Astrocyte (in vitro differentiated cells and primary cell): Measurements from ENCODE around the gene SPPL2B. TPM values are rescaled to one million over a fixed set of nuclear protein-coding genes. Genes with fewer than 3 reads are reported as not detected.

Experiments
- DNase-seq: peaks from one replicate; pipeline ENCODE4 v3.0.0-alpha.2; 2010; ENCODE audit warnings: low read depth
- FAIRE-seq: peaks from 2 replicates; lab custom pipeline; 2011; peaks lifted over from hg19 to GRCh38; lab: Jason Lieb, UNC
- H2AFZ ChIP-seq: 2 replicates; pipeline ENCODE4 v1.6.0; 2012; ENCODE audit warnings: low read depth, low read length, inconsistent platforms
- H3K27ac ChIP-seq: 2 replicates; pipeline ENCODE4 v1.5.1; 2011; ENCODE audit warnings: low read depth, low read length, inconsistent platforms
- H3K27me3 ChIP-seq: 2 replicates; pipeline ENCODE4 v1.6.0; 2011; ENCODE audit warnings: low read length, inconsistent platforms; ENCODE audit not compliant: insufficient read depth
- H3K36me3 ChIP-seq: 2 replicates; pipeline ENCODE4 v1.5.1; 2011; ENCODE audit warnings: low read length, inconsistent platforms; ENCODE audit not compliant: insufficient read depth
- H3K4me1 ChIP-seq: 2 replicates; pipeline ENCODE4 v1.5.1; 2011; ENCODE audit warnings: low read length, inconsistent platforms; ENCODE audit not compliant: insufficient read depth
- H3K4me2 ChIP-seq: 2 replicates; pipeline ENCODE4 v1.6.0; 2012; ENCODE audit warnings: low read length, inconsistent platforms
- H3K4me3 ChIP-seq: 2 replicates; pipeline ENCODE4 v1.5.1; 2011; ENCODE audit warnings: low read depth, mild to moderate bottlenecking, low read length, inconsistent platforms; ENCODE audit not compliant: insufficient read depth
- H3K79me2 ChIP-seq: 2 replicates; pipeline ENCODE4 v1.6.0; 2012; ENCODE audit warnings: mild to moderate bottlenecking, low read length, inconsistent platforms; ENCODE audit not compliant: insufficient read depth
- H3K9ac ChIP-seq: 2 replicates; pipeline ENCODE4 v1.6.0; 2012; ENCODE audit warnings: mild to moderate bottlenecking, low read length, inconsistent platforms
- H3K9me3 ChIP-seq: 2 replicates; pipeline ENCODE4 v1.5.1; 2012; ENCODE audit warnings: low read depth, mild to moderate bottlenecking, low read length, inconsistent platforms; ENCODE audit not compliant: insufficient read depth
- H4K20me1 ChIP-seq: 2 replicates; pipeline ENCODE4 v1.6.0; 2012; ENCODE audit warnings: low read length, inconsistent platforms; ENCODE audit not compliant: insufficient read depth
- H3K27ac Mint-ChIP-seq: one replicate; pipeline ENCODE4 v1.8.0; 2021; ENCODE audit warnings: mild to moderate bottlenecking, mixed read lengths; ENCODE audit not compliant: unreplicated experiment
- H3K27me3 Mint-ChIP-seq: one replicate; pipeline ENCODE4 v1.8.0; 2021; ENCODE audit warnings: low read depth, mixed read lengths; ENCODE audit not compliant: unreplicated experiment
- H3K36me3 Mint-ChIP-seq: one replicate; pipeline ENCODE4 v1.8.0; 2021; ENCODE audit warnings: low read depth, mixed read lengths; ENCODE audit not compliant: unreplicated experiment
- H3K4me1 Mint-ChIP-seq: one replicate; pipeline ENCODE4 v1.8.0; 2021; ENCODE audit warnings: low read depth, mixed read lengths; ENCODE audit not compliant: unreplicated experiment
- H3K4me3 Mint-ChIP-seq: one replicate; pipeline ENCODE4 v1.8.0; 2021; ENCODE audit warnings: mild to moderate bottlenecking, moderate library complexity, mixed read lengths; ENCODE audit not compliant: unreplicated experiment
- H3K9me3 Mint-ChIP-seq: one replicate; pipeline ENCODE4 v1.8.0; 2021; ENCODE audit warnings: mild to moderate bottlenecking, mixed read lengths; ENCODE audit not compliant: unreplicated experiment
- EZH2 ChIP-seq: IDR thresholded peaks from 2 replicates; pipeline ENCODE4 v1.6.1; 2012; ENCODE audit warnings: mild to moderate bottlenecking, low read length, inconsistent platforms; ENCODE audit not compliant: insufficient read depth
- total RNA-seq: library from RNA; stranded (reverse); gene quantifications from 2 replicates; pipeline ENCODE4 v1.2.1, GENCODE V29; 2021
- TF ChIP-seq, protein P1 (sequence below): IDR thresholded peaks from 2 replicates; pipeline ENCODE4 v1.5.1; 2011; ENCODE audit warnings: low read depth, mild to moderate bottlenecking, inconsistent platforms, low read length, moderate library complexity; ENCODE audit not compliant: insufficient read depth

The SPPL2B gene
- total RNA-seq, 1 donor from 2014 or later: 55.4 TPM

DNA sequence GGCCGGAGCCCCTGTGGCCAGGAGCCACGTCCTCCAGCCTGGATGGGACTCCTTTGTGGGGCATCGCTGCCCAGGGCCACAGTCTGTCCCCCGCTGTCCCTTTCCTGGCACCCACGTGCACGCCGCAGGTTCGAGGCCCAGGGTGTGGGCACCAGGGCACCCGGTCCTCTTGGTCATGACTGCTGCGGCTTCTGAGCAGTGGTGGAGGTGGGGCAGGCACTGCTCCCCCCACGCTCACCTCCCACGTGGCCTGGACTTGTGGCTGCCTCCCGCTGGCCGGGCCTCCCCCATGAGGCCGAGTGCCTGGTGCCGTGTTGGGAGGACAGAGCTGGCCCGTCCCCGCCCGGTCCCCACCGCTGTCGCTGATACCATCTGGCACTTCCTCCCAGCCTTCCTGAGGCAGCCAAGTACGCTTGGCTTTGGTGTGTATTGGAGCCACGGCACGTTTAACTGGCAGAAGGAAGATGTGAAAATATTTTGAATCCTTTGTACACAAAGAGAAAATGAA, 12.8 kb downstream of the SPPL2B start:
- Mint-ChIP-seq H3K27ac (no peak overlapping the region), H3K9me3 (no peaks in the 10 kb centered on the region), H3K36me3 (no peaks in the 10 kb centered on the region), H3K27me3 (no peaks in the 10 kb centered on the region), H3K4me3 (no peak overlapping the region), H3K4me1 (no peaks in the 10 kb centered on the region)
- H3K4me1 ChIP-seq: peaks cover 4% of the 10 kb centered on the region
- no peaks in the 10 kb centered on the region for H3K36me3 ChIP-seq
- FAIRE-seq (no peak), DNase-seq (no peak)
- H4K20me1 ChIP-seq: peaks cover 24% of the 10 kb centered on the region
- peaks cover 19% of the 10 kb centered on the region for H3K79me2 ChIP-seq
- no peak overlapping the region for H3K4me2 ChIP-seq
- H3K27ac ChIP-seq: no peak overlapping the region
- no peaks in the 10 kb centered on the region for H3K9me3 ChIP-seq
- H3K4me3 ChIP-seq: no peak overlapping the region
- no peaks in the 10 kb centered on the region for H3K27me3 ChIP-seq
- H3K9ac ChIP-seq: no peak overlapping the region
- TF ChIP-seq, protein P1, sequence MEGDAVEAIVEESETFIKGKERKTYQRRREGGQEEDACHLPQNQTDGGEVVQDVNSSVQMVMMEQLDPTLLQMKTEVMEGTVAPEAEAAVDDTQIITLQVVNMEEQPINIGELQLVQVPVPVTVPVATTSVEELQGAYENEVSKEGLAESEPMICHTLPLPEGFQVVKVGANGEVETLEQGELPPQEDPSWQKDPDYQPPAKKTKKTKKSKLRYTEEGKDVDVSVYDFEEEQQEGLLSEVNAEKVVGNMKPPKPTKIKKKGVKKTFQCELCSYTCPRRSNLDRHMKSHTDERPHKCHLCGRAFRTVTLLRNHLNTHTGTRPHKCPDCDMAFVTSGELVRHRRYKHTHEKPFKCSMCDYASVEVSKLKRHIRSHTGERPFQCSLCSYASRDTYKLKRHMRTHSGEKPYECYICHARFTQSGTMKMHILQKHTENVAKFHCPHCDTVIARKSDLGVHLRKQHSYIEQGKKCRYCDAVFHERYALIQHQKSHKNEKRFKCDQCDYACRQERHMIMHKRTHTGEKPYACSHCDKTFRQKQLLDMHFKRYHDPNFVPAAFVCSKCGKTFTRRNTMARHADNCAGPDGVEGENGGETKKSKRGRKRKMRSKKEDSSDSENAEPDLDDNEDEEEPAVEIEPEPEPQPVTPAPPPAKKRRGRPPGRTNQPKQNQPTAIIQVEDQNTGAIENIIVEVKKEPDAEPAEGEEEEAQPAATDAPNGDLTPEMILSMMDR: no peak
- no peak for TF ChIP-seq EZH2
- H2AFZ ChIP-seq: no peak overlapping the region

DNA sequence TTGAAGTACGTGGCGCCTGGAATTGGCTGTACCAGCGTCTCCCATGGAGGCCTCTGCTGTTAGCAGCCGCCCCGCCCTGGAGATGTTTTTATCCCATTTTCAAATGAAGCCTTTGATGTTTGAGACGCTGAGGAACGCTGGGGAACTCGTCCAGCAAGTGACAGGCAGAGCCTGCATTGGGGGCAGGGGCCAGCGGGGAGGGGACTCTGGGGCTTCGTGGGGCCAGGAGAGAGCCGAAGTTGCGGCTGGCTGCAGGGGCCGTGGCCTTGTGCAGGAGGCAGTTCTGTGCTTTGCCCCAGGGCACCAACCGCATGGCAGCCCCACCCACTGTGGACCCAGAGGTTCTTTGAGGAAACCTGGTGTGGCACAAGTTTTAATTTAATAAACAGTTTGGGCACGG, 13.5 kb downstream of the SPPL2B start:
- DNase-seq (no peak), FAIRE-seq (no peak)
- Histone ChIP-seq H3K36me3 (peaks cover 4% of the 10 kb centered on the region), H3K4me2 (no peak overlapping the region), H3K4me3 (no peak overlapping the region), H4K20me1 (peaks cover 17% of the 10 kb centered on the region), H3K27ac (no peak overlapping the region), H2AFZ (no peak overlapping the region), H3K79me2 (peaks cover 12% of the 10 kb centered on the region), H3K9ac (no peak overlapping the region), H3K4me1 (peaks cover 4% of the 10 kb centered on the region), H3K27me3 (no peaks in the 10 kb centered on the region), H3K9me3 (no peaks in the 10 kb centered on the region)
- H3K4me3 Mint-ChIP-seq: no peak overlapping the region
- no peaks in the 10 kb centered on the region for H3K4me1 Mint-ChIP-seq
- H3K36me3 Mint-ChIP-seq: no peaks in the 10 kb centered on the region
- no peaks in the 10 kb centered on the region for H3K9me3 Mint-ChIP-seq
- no peaks in the 10 kb centered on the region for H3K27me3 Mint-ChIP-seq
- no peak overlapping the region for H3K27ac Mint-ChIP-seq
- TF ChIP-seq, protein P1: no peak
- TF ChIP-seq EZH2: no peak

DNA sequence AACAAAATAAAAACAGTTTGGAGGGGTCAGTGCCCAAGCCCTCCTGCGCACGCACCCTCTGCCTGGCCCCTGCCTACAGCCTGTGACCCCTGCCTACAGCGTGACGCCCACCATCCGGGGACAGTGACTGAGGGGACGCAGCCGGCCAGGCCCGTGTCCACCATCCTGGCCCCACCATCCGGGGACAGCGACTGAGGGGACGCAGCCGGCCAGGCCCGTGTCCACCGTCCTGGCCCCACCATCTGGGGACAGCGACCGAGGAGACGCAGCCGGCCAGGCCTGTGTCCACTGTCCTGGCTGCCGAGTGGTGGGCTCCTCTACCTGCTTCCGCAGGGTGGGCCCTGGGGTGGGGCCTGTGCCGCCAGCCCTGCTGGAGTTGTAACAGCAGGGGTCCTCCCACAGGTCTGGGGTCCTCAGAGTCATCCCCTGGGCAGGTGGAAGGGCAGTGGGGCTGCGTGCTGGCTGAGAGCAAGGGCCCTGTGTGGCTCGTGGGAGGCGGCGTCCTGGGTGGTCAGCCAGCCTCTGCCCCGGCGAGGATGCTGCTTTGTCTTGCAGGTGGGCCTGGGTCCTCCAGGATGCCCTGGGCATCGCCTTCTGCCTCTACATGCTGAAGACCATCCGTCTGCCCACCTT, 14.3 kb downstream of the SPPL2B start:
- H3K4me3 Mint-ChIP-seq: no peak overlapping the region
- peaks cover 10% of the 10 kb centered on the region for H4K20me1 ChIP-seq
- FAIRE-seq (no peak), DNase-seq (no peak)
- no peak overlapping the region for H2AFZ ChIP-seq
- H3K9ac ChIP-seq: no peak overlapping the region
- H3K79me2 ChIP-seq: peaks cover 6% of the 10 kb centered on the region
- no peak overlapping the region for H3K4me2 ChIP-seq
- H3K4me1 ChIP-seq: peaks cover under 1% of the 10 kb centered on the region
- no peaks in the 10 kb centered on the region for H3K27me3 Mint-ChIP-seq
- no peaks in the 10 kb centered on the region for H3K9me3 ChIP-seq
- TF ChIP-seq EZH2: no peak
- TF ChIP-seq, protein P1: no peak
- no peak overlapping the region for H3K4me3 ChIP-seq
- H3K36me3 Mint-ChIP-seq: no peaks in the 10 kb centered on the region
- no peaks in the 10 kb centered on the region for H3K27me3 ChIP-seq
- no peaks in the 10 kb centered on the region for H3K9me3 Mint-ChIP-seq
- no peak overlapping the region for H3K27ac Mint-ChIP-seq
- no peak overlapping the region for H3K27ac ChIP-seq
- H3K4me1 Mint-ChIP-seq: no peaks in the 10 kb centered on the region
- H3K36me3 ChIP-seq: peaks cover 4% of the 10 kb centered on the region
